ACHN (cell line): ENCODE measurements around the gene CETP.
"Not testable (repeated sequence)": the region's sequence is repeated elsewhere in the genome, so short reads cannot be mapped to it uniquely, and the experiment has no call there.

Experiments
- DNase-seq: peaks from one replicate; pipeline ENCODE4 v3.0.0-alpha.2; 2015
- in situ Hi-C: cut with HindIII; loops from 2 replicates; pipeline ENCODE4 v1.10.0; 2017; ENCODE audit warnings: low sequenced_read_pairs, low pct_ligation_motif_present, low pct_unique_long_range_greater_than_20kb

The CETP gene

GRCh38 chr16:56973899-56974298, 12.1 kb downstream of the CETP start:
- DNase-seq, in situ Hi-C loops: not testable (repeated sequence)

DNA sequence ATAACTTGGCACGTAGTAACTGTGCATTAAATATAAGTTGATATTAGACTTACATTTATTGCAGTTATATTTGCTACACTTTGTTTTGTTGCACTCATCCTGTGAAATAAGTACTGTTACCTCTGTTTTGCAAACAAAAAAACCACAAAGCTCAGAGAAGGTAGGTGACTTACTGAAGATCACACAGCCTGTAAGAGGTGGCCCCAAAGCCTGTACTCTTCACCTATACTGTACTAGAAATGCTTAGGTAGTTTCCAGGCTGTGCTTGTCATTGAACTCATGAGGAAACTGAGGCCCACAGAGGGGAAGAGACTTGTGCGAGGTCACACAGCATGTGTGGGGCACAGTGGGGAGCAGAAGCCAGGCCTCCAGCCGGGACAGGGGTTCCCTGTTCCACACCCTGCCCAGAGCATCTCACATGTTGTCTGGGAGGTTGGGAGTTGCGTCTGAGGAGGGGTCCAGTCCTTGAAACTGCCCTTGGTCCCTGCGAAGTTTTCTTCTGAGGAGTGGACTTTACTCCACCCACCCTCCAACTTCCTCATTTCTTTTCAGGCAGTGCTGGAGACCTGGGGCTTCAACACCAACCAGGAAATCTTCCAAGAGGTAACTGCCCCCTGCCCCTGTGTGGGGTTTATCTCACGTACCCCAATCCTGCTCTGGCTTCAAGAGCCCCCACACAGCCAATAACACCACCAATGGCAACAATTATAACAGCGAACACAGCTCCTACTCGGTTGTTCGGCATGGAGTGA, 13.0 kb downstream of the CETP start:
- no peak for DNase-seq
- in situ Hi-C loops: no loop called here

DNA sequence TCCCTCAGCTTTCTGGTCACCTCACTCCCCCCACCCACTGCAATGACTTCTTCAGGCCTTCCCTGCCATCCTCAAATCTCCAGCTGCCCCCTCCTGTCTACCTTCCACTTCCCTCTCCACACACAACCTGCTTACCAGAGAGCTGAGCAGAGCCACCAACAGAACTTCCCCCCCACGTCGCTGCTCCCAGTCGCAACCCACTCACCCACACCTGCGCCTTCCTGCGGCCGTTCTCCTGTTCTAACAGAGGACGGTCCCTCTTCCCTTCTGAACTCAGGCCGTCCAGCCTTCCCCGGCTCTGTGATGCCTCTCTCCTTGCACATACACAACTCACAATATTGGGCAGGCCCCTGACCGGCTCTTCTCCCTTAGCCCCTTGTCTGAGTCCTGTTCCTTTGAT, 14.0 kb downstream of the CETP start:
- no peak for DNase-seq
- in situ Hi-C loops: no loop called here

DNA sequence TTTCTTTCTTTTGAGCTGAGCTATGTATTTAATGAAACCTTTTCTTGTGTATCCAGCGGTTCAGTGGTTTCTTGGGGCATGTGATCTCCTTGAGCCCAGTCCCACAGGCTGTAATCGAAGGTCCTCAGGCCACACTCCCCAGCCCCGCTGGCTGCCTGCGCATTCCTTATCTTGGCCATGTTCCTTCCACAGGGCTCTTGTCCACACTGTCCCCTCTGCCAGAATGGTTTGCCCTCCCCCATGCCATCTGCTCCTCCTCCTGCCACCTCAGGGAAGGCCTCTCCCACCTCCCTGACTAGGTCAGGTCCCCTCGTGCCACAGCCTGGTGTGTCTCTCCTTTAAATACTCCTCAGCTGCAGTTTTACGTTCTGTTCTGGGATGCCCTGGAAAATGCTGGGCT, 15.5 kb downstream of the CETP start:
- DNase-seq: no peak
- in situ Hi-C loops: no loop called here

DNA sequence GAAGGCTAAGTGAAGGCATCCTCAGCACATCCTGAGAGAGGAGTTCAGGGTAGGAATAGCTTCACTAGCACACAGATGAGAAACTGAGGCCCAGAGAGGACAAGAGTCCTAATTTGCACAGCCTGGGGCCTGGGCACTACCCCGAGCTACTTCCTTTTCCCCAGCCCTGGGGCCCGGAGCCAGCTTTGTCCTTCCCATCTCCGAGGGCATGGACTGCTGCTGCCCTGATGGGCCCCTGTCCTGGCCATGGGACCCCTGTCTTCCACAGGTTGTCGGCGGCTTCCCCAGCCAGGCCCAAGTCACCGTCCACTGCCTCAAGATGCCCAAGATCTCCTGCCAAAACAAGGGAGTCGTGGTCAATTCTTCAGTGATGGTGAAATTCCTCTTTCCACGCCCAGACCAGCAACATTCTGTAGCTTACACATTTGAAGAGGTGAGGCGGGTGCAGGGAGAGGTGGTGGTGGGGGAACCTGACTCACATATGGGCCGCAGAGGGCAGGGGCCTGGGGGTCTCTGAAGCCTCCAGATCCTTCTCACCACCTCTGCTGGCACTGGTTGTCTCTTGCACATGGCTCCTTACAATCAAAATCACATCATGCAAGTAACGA, 16.2 kb downstream of the CETP start:
- no peak for DNase-seq
- in situ Hi-C loops: no loop called here

- in situ Hi-C loops: no loop called here
- no peak for DNase-seq
These were observed 18.4 kb downstream of the CETP start for GRCh38 chr16:56980201-56980535.

- in situ Hi-C loops: no loop called here
- no peak for DNase-seq
These were observed 19.3 kb downstream of the CETP start for GRCh38 chr16:56980792-56981724.

GRCh38 chr16:56981729-56982271, 20.1 kb downstream of the CETP start:
- no peak for DNase-seq
- in situ Hi-C loops: no loop called here

- DNase-seq: no peak
- in situ Hi-C loops: no loop called here
These were observed 20.9 kb downstream of the CETP start for GRCh38 chr16:56982695-56983094.

DNA sequence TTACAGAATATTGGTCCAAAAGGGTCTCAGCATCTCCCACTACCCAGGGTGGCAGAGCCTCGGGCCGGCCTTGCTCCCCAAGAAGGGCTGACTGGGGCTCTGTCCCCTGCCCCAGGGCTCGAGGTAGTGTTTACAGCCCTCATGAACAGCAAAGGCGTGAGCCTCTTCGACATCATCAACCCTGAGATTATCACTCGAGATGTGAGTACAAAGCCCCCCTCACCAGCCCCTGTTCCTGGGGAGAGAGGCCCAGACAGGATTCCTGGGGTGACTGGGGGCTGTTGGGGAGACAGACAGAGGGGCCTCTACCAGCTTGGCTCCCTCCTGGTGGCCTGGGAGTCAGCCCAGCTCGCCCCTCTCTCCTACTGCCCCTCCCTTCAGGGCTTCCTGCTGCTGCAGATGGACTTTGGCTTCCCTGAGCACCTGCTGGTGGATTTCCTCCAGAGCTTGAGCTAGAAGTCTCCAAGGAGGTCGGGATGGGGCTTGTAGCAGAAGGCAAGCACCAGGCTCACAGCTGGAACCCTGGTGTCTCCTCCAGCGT, 21.5 kb downstream of the CETP start:
- in situ Hi-C loops: no loop called here
- DNase-seq: no peak

- no peak for DNase-seq
- in situ Hi-C loops: no loop called here
These were observed 22.9 kb downstream of the CETP start for GRCh38 chr16:56984639-56985038.

GRCh38 chr16:56985288-56985961, 23.7 kb downstream of the CETP start:
- DNase-seq: peak; percentile 89
- in situ Hi-C loops: no loop called here

DNA sequence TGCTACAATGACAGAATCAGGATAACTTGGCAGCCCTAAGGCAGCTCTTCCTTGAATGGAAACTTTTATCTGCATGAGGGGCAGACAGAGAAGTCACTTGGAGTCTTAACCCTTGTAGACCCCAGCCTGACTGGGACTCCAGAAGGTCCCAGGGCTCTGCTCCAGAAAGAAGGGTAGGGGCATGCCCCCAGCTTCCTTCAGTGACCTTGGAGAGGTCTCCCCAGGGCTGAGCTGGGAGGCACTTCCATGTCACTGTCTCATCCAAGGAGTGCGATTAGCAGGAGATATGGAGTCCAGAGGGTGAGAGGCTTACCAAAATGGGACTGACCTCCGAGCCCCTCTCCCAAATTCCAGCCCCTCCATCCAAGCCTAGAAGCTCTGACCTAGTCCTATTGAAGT, 24.2 kb downstream of the CETP start:
- DNase-seq: no peak
- in situ Hi-C loops: no loop called here

- no peak for DNase-seq
- in situ Hi-C loops: no loop called here
These were observed 24.6 kb downstream of the CETP start for GRCh38 chr16:56986361-56986760.

GRCh38 chr16:56986908-56987307, 25.2 kb downstream of the CETP start:
- DNase-seq, in situ Hi-C loops: not testable (repeated sequence)

GRCh38 chr16:56987692-56988091, 25.9 kb downstream of the CETP start:
- in situ Hi-C loops: no loop called here

DNA sequence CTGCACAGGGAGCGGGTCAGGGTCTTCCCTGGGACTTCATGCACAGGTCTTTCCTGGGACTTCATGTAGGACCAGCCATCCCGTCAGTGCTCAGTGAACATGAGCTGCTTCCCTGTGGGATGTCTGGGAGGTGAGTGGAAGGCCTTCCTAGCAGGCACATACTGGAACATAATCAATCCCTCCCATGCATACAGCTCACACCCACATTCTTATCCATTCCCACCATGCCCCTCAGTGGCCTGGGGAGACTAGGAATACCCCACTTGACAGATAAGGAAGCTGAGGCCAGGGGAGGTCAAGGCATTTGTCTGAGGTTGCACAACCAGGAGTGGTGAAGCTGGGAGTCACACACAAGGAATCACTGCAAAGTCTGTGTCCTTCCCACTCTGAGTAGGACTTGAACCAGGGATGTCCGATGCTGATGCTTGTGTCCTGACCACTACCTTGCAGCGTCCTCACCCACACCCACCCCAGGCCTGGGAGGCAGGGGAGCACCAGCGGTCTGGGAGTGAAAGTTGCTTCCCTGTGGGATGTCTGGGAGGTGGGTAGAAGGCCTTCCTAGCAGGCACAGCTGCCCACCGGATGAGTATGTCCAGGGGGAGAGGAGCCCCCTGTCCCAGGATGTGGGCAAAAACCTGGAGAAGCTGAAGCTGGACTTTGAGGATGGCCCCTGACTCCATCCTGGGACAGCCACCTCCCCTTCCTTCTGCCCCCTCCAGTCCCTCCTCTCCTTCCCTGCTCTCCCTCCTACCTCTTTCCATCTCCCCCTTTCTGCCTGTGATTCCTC, 26.6 kb downstream of the CETP start:
- DNase-seq: no peak
- in situ Hi-C loops: no loop called here

More at GRCh38 chr16:56987692-56988091, 25.9 kb downstream of the CETP start:
- DNase-seq: no peak
